CD14-positive monocyte (primary cell): ENCODE measurements around the gene HOXB3. TPM values are rescaled to one million over a fixed set of nuclear protein-coding genes. Genes with fewer than 3 reads are reported as not detected.

Experiments
- DNase-seq, 3 donors: peaks; one replicate each; pipeline ENCODE4 v3.0.0-alpha.2; 2011 to 2022
- H2AFZ ChIP-seq: 2 replicates; pipeline ENCODE4 v1.6.0; 2012; ENCODE audit warnings: mild to moderate bottlenecking, low read depth, low read length, inconsistent platforms; ENCODE audit not compliant: insufficient read depth, poor library complexity, severe bottlenecking
- H3K27ac ChIP-seq, 2 donors: 1 replicate in 1 of 2; 2 replicates in 1 of 2; pipeline ENCODE4 v1.5.1; 2012 to 2013; ENCODE audit warnings: low read length in 2 of 2, control low read depth in 1 of 2, inconsistent platforms in 1 of 2, low read depth in 1 of 2, mild to moderate bottlenecking in 1 of 2
- H3K27me3 ChIP-seq, 2 donors: one replicate each; pipeline versions ENCODE4 v1.6.0 to v1.6.1; 2011 to 2013; ENCODE audit warnings: low read length in 2 of 2; ENCODE audit not compliant: control insufficient read depth in 2 of 2, insufficient read depth in 2 of 2
- H3K36me3 ChIP-seq, 2 donors: replicated peaks in 1 of 2; 1 replicate in 1 of 2; 2 replicates in 1 of 2; pipeline versions ENCODE4 v1.5.1 to v1.6.1; 2012 to 2013; ENCODE audit warnings: low read length in 2 of 2, control low read depth in 1 of 2, inconsistent platforms in 1 of 2, mild to moderate bottlenecking in 1 of 2; ENCODE audit not compliant: insufficient read depth in 2 of 2, control insufficient read depth in 1 of 2
- H3K4me1 ChIP-seq, 2 donors: 1 replicate in 1 of 2; 2 replicates in 1 of 2; pipeline versions ENCODE4 v1.5.1 to v1.6.1; 2012 to 2013; ENCODE audit warnings: low read length in 2 of 2, control low read depth in 1 of 2, inconsistent platforms in 1 of 2, mild to moderate bottlenecking in 1 of 2, moderate library complexity in 1 of 2; ENCODE audit not compliant: insufficient read depth in 2 of 2, control insufficient read depth in 1 of 2
- H3K4me2 ChIP-seq: replicated peaks from 2 replicates; pipeline ENCODE3; 2012; ENCODE audit warnings: low read length, moderate library complexity, mild to moderate bottlenecking; ENCODE audit not compliant: poor library complexity, severe bottlenecking; ENCODE audit errors: extremely low read depth
- H3K4me3 ChIP-seq, 3 experiments: fragments of 200-600 bp in 1 of 3; sonication (generic) in 1 of 3; replicated peaks in 1 of 3; 1 replicate in 2 of 3; 2 replicates in 1 of 3; pipeline ENCODE4 v1.5.1; 2011 to 2013; ENCODE audit warnings: low read length in 3 of 3, mild to moderate bottlenecking in 3 of 3, control low read depth in 2 of 3, low read depth in 2 of 3, inconsistent platforms in 1 of 3, moderate library complexity in 1 of 3
- H3K79me2 ChIP-seq: 2 replicates; pipeline ENCODE4 v1.6.0; 2012; ENCODE audit warnings: mild to moderate bottlenecking, control low read depth, inconsistent platforms, low read length, moderate library complexity; ENCODE audit not compliant: insufficient read depth
- H3K9ac ChIP-seq: 2 replicates; pipeline ENCODE4 v1.6.0; 2017; ENCODE audit warnings: low read length, mild to moderate bottlenecking; ENCODE audit not compliant: insufficient read depth, poor library complexity, severe bottlenecking
- H3K9me3 ChIP-seq, 2 donors: replicated peaks in 1 of 2; 1 replicate in 1 of 2; 2 replicates in 1 of 2; pipeline versions ENCODE4 v1.5.1 to v1.6.1; 2012 to 2013; ENCODE audit warnings: low read length in 2 of 2, control low read depth in 1 of 2; ENCODE audit not compliant: control insufficient read depth in 1 of 2, insufficient read depth in 1 of 2
- H4K20me1 ChIP-seq: 2 replicates; pipeline ENCODE4 v1.6.0; 2012; ENCODE audit warnings: mild to moderate bottlenecking, low read length, control low read depth, moderate library complexity; ENCODE audit not compliant: insufficient read depth
- H3K27ac Mint-ChIP-seq, 7 donors: one replicate each; pipeline ENCODE4 v1.8.0; 2020; ENCODE audit warnings: mild to moderate bottlenecking in 7 of 7, mixed read lengths in 7 of 7, moderate library complexity in 6 of 7, inconsistent platforms in 2 of 7
- H3K27me3 Mint-ChIP-seq, 3 donors: one replicate each; pipeline ENCODE4 v1.8.0; 2021 to 2022; ENCODE audit warnings: low read depth in 3 of 3, mild to moderate bottlenecking in 3 of 3, mixed read lengths in 3 of 3, moderate library complexity in 3 of 3, inconsistent platforms in 1 of 3
- H3K36me3 Mint-ChIP-seq, 2 donors: one replicate each; pipeline ENCODE4 v1.8.0; 2020; ENCODE audit warnings: mixed read lengths in 2 of 2, inconsistent platforms in 1 of 2, mild to moderate bottlenecking in 1 of 2
- H3K4me1 Mint-ChIP-seq: one replicate; pipeline ENCODE4 v1.8.0; 2020; ENCODE audit warnings: mild to moderate bottlenecking, mixed read lengths
- H3K4me3 Mint-ChIP-seq, 2 donors: one replicate each; pipeline ENCODE4 v1.8.0; 2020; ENCODE audit warnings: mild to moderate bottlenecking in 2 of 2, mixed read lengths in 2 of 2, moderate library complexity in 1 of 2
- H3K9me3 Mint-ChIP-seq, 7 donors: one replicate each; pipeline ENCODE4 v1.8.0; 2020 to 2022; ENCODE audit warnings: mixed read lengths in 7 of 7, mild to moderate bottlenecking in 6 of 7, moderate library complexity in 6 of 7, inconsistent platforms in 2 of 7
- CTCF ChIP-seq: fragments of 200-600 bp; IDR thresholded peaks from one replicate; pipeline ENCODE4 v1.8.0; 2022; ENCODE audit warnings: antibody characterized with exemption, mild to moderate bottlenecking
- WGBS: methylation state at CpG from one replicate; pipeline ENCODE4 v1.1.5; 2013; ENCODE audit warnings: missing lambda C conversion rate; ENCODE audit not compliant: insufficient coverage; 5-methylcytosine and 5-hydroxymethylcytosine counted together
- intact Hi-C, 2 donors: fragments of 100-400 bp; cut with micrococcal nuclease; formaldehyde crosslinking; loops; one replicate each; pipeline versions ENCODE4 v1.15.0 to v1.15.1; 2023
- polyA plus RNA-seq, 3 donors: library from polyadenylated mRNA; depleted of rRNA in 1 of 3; unstranded in 2 of 3; stranded (reverse) in 1 of 3; fragments of 300-500 nt in 2 of 3; fragments of >200 nt in 1 of 3; fragmentation: Illumina TruSeq in 2 of 3; gene quantifications; 1 replicate in 2 of 3; 2 replicates in 1 of 3; pipeline ENCODE4 v1.2.3, GENCODE V29; 2012 to 2021

HOXB3 gene
- polyA plus RNA-seq, 3 donors: 0.56 TPM; not detected in 2

- Histone ChIP-seq H3K4me2 (no peak overlapping the region), H4K20me1 (no peaks in the 10 kb centered on the region), H3K9ac (no peak overlapping the region), H3K4me1 (no peaks in the 10 kb centered on the region), H2AFZ (no peak overlapping the region), H3K79me2 (no peaks in the 10 kb centered on the region), H3K36me3 (no peaks in the 10 kb centered on the region), H3K27ac (no peak overlapping the region), H3K9me3 (peaks cover 0 to 3% of the 10 kb centered on the region in 2 donors), H3K4me3 (no peak overlapping the region), H3K27me3 (peaks cover 25 to 46% of the 10 kb centered on the region in 2 donors)
- intact Hi-C loops: no loop called here
- 94% methylated on average over 7 of the region's 11 CpGs for WGBS
- TF ChIP-seq CTCF: no peak
- H3K27me3 Mint-ChIP-seq: peaks cover 51 to 69% (median 60%) of the 10 kb centered on the region in 3 donors
- H3K4me3 Mint-ChIP-seq: no peak overlapping the region
- H3K27ac Mint-ChIP-seq: no peak overlapping the region
- H3K4me1 Mint-ChIP-seq: no peaks in the 10 kb centered on the region
- no peak for DNase-seq
- H3K9me3 Mint-ChIP-seq: peaks cover 0 to 8% (median 0%) of the 10 kb centered on the region in 7 donors
- peaks cover 0 to 3% of the 10 kb centered on the region in 2 donors for H3K36me3 Mint-ChIP-seq
Measured at GRCh38 chr17:48528936-48529682, 60.9 kb downstream of the HOXB3 start.

GRCh38 chr17:48528153-48528935 is 61.7 kb downstream of the HOXB3 start:
- no peaks in the 10 kb centered on the region for H3K79me2 ChIP-seq
- intact Hi-C loops: no loop called here
- no peak overlapping the region for H3K9ac ChIP-seq
- H4K20me1 ChIP-seq: no peaks in the 10 kb centered on the region
- peaks cover 0 to 8% (median 0%) of the 10 kb centered on the region in 7 donors for H3K9me3 Mint-ChIP-seq
- 90% methylated on average over 5 of the region's 7 CpGs for WGBS
- H3K4me1 ChIP-seq: no peaks in the 10 kb centered on the region
- TF ChIP-seq CTCF: no peak
- peaks cover 25 to 48% of the 10 kb centered on the region in 2 donors for H3K27me3 ChIP-seq
- peaks cover 0 to 3% of the 10 kb centered on the region in 2 donors for H3K9me3 ChIP-seq
- no peak overlapping the region for H3K4me2 ChIP-seq
- H3K4me3 Mint-ChIP-seq: peak overlapping the region in 1 of 2 donors; percentile 17
- H3K27ac Mint-ChIP-seq: no peak overlapping the region
- no peaks in the 10 kb centered on the region for H3K4me1 Mint-ChIP-seq
- H3K36me3 Mint-ChIP-seq: peaks cover 0 to 3% of the 10 kb centered on the region in 2 donors
- no peaks in the 10 kb centered on the region for H3K36me3 ChIP-seq
- peaks cover 53 to 75% (median 59%) of the 10 kb centered on the region in 3 donors for H3K27me3 Mint-ChIP-seq
- no peak overlapping the region for H3K27ac ChIP-seq
- DNase-seq: no peak
- H3K4me3 ChIP-seq: no peak overlapping the region
- H2AFZ ChIP-seq: no peak overlapping the region
